Sciatic nerve (tissue), 2 donors: ENCODE results near the gene TDRD12. TPM values are rescaled to one million over a fixed set of nuclear protein-coding genes. Genes with fewer than 3 reads are reported as not detected.
A peak's percentile ranks its signal among the peaks of the same experiment; 100 is the strongest.

Source experiments
- ATAC-seq: fragments of 200-7000 bp; cut with Tn5 transposase; one replicate; pipeline ENCODE4 v1.9.1; 2020; ENCODE audit warnings: mild to moderate bottlenecking, moderate library complexity
- DNase-seq: peaks from one replicate; pipeline ENCODE4 v3.0.0-alpha.2; 2020; ENCODE audit warnings: low spot score
- intact Hi-C: fragments of 100-400 bp; cut with DNase I; formaldehyde crosslinking; loops from one replicate; pipeline ENCODE4 v1.14.2; 2022
- total RNA-seq: library from RNA; stranded (reverse); fragmentation: NEBNext Ultra II Directional; extraction: Animal tissue kit (Norgen Biotek cat#: 25700); gene quantifications from one replicate; pipeline ENCODE4 v1.2.1, GENCODE V29; 2021
- donor health status: DM: no; HTN: no; CAD: no.
- donor health status: DM: no; HTN: no; CAD: no.

TDRD12 gene
- total RNA-seq, result 0.40 TPM

- DNase-seq (no peak), ATAC-seq (no peak)
- intact Hi-C loops, result no loop called here
Observed at GRCh38 chr19:32719611-32720059, at the start of gene TDRD12. Gene TDRD12 (plus strand): TSS chr19:32719767. CDS start chr19:32720073, 306 bp downstream.

GRCh38 chr19:32671883-32672593 is 47.5 kb upstream of the TDRD12 start:
- no peak for DNase-seq
- intact Hi-C loops, result loop anchor here (10.0 kb wide), 1 partner anchor 1473 kb away; no protein-coding TSS in a partner anchor
- ATAC-seq, result no peak

GRCh38 chr19:32672841-32673240 is 46.7 kb upstream of the TDRD12 start:
- ATAC-seq (no peak), DNase-seq (no peak)
- intact Hi-C loops, result loop anchor here (10.0 kb wide), 1 partner anchor 1472 kb away; no protein-coding TSS in a partner anchor

- ATAC-seq, result no peak
- DNase-seq, result no peak
- intact Hi-C loops, result loop anchor here (10.0 kb wide), 1 partner anchor 1471 kb away; no protein-coding TSS in a partner anchor
Observed at GRCh38 chr19:32673573-32673972, 46.0 kb upstream of the TDRD12 start.

- DNase-seq (no peak), ATAC-seq (no peak)
- intact Hi-C loops, result loop anchor here (10.0 kb wide), 1 partner anchor 1470 kb away; no protein-coding TSS in a partner anchor
Observed at GRCh38 chr19:32674153-32674930, 45.2 kb upstream of the TDRD12 start.

- DNase-seq, result peak; percentile 99
- intact Hi-C loops, result loop anchor here (10.0 kb wide), 1 partner anchor 1470 kb away; no protein-coding TSS in a partner anchor
- ATAC-seq, result peak; percentile 99
Observed at GRCh38 chr19:32674931-32675719, 44.4 kb upstream of the TDRD12 start, which contains the start of gene ANKRD27. Gene ANKRD27 (minus strand): TSS chr19:32675180. CDS start chr19:32659015, 16,165 bp downstream.

- ATAC-seq (peak; percentile 91), DNase-seq (peak; percentile 88)
- intact Hi-C loops, result loop anchor here (10.0 kb wide), 1 partner anchor 1469 kb away; no protein-coding TSS in a partner anchor
Observed at GRCh38 chr19:32675720-32676185, 43.8 kb upstream of the TDRD12 start, which contains the start of gene RGS9BP. Gene RGS9BP (plus strand): TSS chr19:32675848. CDS start chr19:32676264, 416 bp downstream.

GRCh38 chr19:32676186-32676894 is 43.2 kb upstream of the TDRD12 start:
- ATAC-seq, result no peak
- no peak for DNase-seq
- intact Hi-C loops, result loop anchor here (10.0 kb wide), 1 partner anchor 1468 kb away; no protein-coding TSS in a partner anchor

- no peak for DNase-seq
- intact Hi-C loops, result loop anchor here (10.0 kb wide), 1 partner anchor 1468 kb away; no protein-coding TSS in a partner anchor
- ATAC-seq, result no peak
Observed at GRCh38 chr19:32676895-32677359, 42.6 kb upstream of the TDRD12 start.

GRCh38 chr19:32677657-32678056 is 41.9 kb upstream of the TDRD12 start:
- intact Hi-C loops, result loop anchor here (10.0 kb wide), 1 partner anchor 1467 kb away; no protein-coding TSS in a partner anchor
- ATAC-seq (no peak), DNase-seq (no peak)

- ATAC-seq (no peak), DNase-seq (no peak)
- intact Hi-C loops, result no loop called here
Observed at GRCh38 chr19:32680986-32681385, 38.6 kb upstream of the TDRD12 start.

GRCh38 chr19:32682317-32682716 is 37.2 kb upstream of the TDRD12 start:
- intact Hi-C loops, result no loop called here
- DNase-seq, result no peak
- ATAC-seq, result no peak

- no peak for ATAC-seq
- intact Hi-C loops, result no loop called here
- no peak for DNase-seq
Observed at GRCh38 chr19:32686847-32687475, 32.6 kb upstream of the TDRD12 start.

- DNase-seq, result no peak
- ATAC-seq, result no peak
- intact Hi-C loops, result no loop called here
Observed at GRCh38 chr19:32687681-32688080, 31.9 kb upstream of the TDRD12 start.

GRCh38 chr19:32688311-32688710 is 31.3 kb upstream of the TDRD12 start:
- intact Hi-C loops, result no loop called here
- ATAC-seq (no peak), DNase-seq (no peak)

GRCh38 chr19:32691291-32691951 is 28.1 kb upstream of the TDRD12 start, which contains the start of gene NUDT19:
Gene NUDT19 (plus strand): TSS chr19:32691821. CDS start chr19:32691961, 140 bp downstream.
- DNase-seq (peak; percentile 83), ATAC-seq (peak; percentile 95)
- intact Hi-C loops, result no loop called here
